LoVo (cell line): ENCODE data around the gene POP4.

ENCODE experiments used
- DNase-seq: peaks from one replicate; pipeline ENCODE4 v3.0.0-alpha.2; 2016; ENCODE audit warnings: low spot score

Gene POP4

GRCh38 chr19:29631450-29631849 lies 25.4 kb downstream of the POP4 start:
- DNase-seq, result no peak

GRCh38 chr19:29634002-29634401 lies 27.9 kb downstream of the POP4 start:
- DNase-seq, result no peak

- no peak for DNase-seq
Observed at GRCh38 chr19:29634423-29635130, 28.5 kb downstream of the POP4 start.

- no peak for DNase-seq
Observed at GRCh38 chr19:29635963-29636362, 29.9 kb downstream of the POP4 start.

- no peak for DNase-seq
Observed at GRCh38 chr19:29636553-29637360, 30.7 kb downstream of the POP4 start.

GRCh38 chr19:29639086-29639485 lies 33.0 kb downstream of the POP4 start:
- DNase-seq, result no peak

- no peak for DNase-seq
Observed at GRCh38 chr19:29640231-29640630, 34.1 kb downstream of the POP4 start.

- no peak for DNase-seq
Observed at GRCh38 chr19:29641597-29641996, 35.5 kb downstream of the POP4 start.

DNA sequence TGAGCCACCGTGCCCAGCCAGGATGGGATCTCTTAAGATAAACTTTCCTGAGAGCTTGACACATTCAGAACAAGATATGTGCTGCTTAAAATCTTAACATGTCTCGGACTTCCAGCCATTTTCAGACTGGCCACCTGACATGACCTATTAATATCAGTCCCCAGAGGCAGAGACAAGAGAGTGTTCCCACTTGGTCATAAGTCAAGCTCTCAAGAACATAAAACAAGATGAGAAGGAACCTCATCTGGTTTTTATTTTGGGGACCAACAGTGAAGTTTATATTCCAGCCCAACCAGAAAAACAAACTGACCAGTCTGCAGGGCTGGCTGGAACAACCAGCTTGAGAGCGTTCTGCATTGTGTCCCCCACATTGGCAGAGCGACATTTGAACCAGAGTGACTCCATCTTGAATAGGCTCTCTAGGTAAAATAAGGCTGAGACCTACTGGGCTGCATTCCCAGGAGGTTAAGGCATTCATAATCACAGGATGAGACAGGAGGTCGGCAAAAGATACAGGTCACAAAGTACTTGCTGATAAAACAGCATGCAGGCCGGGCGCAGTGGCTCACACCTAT lies 37.4 kb downstream of the POP4 start:
- DNase-seq, result no peak

GRCh38 chr19:29644210-29644609 lies 38.1 kb downstream of the POP4 start:
- no peak for DNase-seq

DNA sequence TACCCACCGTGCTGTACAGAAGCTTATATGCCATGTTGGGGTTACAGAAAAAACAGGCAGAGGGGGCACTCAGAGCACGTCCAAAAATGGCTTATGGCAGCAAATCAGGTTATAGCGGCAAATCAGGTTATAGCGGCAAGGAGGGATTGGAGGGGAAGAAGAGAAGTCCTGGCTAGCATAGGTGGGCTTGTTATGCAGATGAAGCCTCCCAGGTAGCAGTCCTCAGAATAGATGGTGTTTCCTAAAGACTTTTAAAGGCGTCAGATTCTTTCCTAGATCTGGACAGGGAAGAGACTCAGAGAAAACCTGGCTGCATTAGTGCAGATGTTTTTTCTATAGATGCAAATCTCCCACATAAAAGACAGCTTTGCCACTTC lies 39.4 kb downstream of the POP4 start:
- no peak for DNase-seq

DNA sequence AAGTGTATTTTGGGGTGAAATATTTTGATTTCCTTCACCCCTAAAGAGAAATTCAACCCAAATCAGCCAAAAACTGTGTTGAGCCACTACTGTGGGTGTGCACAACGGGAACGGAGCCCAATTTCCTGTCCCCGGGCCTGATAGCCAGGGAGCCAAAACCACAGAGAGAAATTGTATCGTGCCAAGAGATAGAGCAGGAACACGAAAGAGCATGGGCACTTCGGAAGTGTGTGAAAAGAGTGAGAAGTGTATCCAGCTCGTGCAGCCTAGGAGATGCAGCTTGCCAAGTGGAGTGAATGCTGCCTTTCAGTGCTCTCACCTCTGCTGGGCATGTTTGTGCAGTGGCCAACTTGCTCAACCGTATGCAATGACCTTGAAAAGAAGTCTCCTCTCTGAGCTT lies 39.8 kb downstream of the POP4 start:
- DNase-seq, result no peak

- DNase-seq, result no peak
Observed at GRCh38 chr19:29650772-29651387, 44.8 kb downstream of the POP4 start.

DNA sequence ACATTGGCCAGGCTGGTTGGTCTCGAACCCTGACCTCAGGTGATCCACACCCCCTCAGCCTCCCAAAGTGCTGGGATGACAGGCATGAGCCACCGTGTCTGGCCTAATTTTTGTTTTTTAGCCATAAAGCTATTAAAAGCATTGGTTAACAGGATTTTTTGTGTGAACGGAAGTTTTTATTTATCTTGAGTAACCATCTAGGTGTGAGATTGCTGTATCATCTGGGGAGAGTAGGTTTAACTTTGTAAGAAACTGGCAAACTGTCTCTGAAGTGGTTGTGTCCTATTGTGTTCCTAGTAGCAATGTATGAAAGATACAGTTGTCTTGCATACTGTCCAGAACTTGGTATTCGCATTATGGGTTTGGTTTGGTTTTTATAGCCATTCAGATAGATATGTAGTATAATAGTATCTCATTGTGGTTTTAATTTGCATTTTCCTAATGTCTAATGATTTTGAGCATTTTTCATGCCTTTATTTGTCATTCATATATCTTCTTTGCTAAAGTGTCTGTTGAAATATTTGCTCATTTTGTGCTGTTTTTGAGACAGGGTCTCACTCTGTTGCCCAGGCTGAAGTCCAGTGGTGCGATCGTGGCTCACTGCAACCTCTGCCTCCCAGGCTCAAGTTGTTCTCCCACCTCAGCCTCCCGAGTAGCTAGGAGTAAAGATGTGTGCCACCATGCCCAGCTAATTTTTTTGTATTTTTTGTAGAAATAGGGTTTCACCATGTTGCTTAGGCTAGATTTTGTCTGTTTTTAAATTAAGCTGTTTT lies 45.7 kb downstream of the POP4 start:
- DNase-seq, result no peak

DNA sequence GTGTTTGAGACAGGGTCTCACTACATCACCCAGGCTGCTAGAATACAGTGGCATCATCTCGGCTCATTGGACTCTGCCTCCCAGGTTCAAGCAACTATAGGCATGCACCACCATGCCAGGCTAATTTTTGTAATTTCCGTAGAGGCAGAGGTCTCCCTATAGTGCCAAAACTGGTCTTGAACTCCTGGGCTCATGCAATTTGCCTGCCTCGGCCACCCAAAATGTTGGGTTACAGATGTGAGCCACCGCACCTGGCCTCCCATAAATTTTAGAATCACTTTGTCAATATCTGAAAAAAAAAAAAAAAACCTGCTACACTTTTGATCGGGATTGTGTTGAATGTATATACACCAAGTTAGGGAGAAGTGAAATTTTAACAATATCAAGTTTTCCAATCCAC lies 47.3 kb downstream of the POP4 start:
- no peak for DNase-seq

GRCh38 chr19:29655648-29656335 lies 49.7 kb downstream of the POP4 start:
- DNase-seq, result no peak

DNA sequence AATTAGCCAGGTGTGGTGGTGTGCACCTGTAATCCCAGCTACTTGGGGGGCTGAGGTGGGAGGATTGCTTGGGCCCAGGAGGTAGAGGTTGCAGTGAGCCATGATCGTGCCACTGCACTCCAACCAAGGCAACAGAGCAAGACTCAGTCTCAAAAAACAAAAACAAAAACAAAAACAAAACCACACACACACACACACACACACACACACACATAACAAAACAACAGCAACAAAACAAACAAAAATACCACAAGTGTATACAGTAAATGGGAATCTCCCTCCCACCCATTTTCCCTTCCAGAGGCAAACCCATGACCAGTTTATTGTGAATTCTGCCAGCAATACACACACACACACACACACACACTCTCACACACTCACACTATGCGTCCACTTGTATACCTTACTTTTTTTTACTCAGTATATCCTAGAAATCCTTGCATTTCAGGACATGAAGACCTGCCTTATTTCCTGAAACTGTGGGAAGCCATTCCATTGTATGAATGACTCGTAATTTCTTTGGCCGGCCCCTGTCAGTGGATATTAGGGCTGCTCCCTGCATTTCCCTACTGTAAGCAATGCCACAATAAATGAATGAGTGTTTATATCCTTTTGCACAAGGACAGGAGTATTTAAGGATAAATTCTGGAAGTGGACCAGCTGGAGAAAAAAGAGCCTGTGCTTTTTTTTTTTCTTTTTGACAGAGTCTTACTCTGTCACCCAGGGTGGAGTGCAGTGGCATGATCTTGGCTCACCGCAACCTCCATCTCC lies 52.3 kb downstream of the POP4 start:
- no peak for DNase-seq

DNA sequence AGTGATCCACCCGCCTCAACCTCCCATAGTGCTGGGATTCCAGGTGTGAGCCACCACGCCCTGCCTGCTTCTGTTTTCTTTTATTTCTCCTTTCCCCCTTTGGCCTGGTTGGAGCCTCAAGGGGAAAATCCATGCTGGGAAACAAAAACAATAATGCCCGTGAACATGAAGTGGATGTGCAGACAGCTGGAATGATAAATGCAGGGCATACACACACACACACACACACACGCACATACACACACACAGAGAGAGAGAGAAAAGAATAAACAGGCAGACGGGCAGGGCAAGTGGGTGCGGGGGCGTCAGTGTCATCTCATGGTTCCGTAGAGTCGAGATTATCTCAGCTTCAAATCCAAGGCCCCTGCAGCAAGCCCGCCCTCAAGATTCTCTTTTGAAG lies 54.8 kb downstream of the POP4 start:
- DNase-seq, result no peak

GRCh38 chr19:29662278-29662603 lies 56.2 kb downstream of the POP4 start:
- DNase-seq, result no peak

- no peak for DNase-seq
Observed at GRCh38 chr19:29662604-29663404, 56.7 kb downstream of the POP4 start.
